Gastrocnemius medialis (tissue), 4 donors: Measurements from ENCODE around the gene ARFGEF3.

Experiments used
- POLR2A ChIP-seq, 2 donors: fragments of 450-650 bp; IDR thresholded peaks; one replicate each; pipeline ENCODE4 v1.6.1; 2017; ENCODE audit warnings: antibody characterized with exemption in 2 of 2, mild to moderate bottlenecking in 2 of 2, moderate library complexity in 2 of 2
- TF ChIP-seq, protein P1 (sequence below), 5 experiments: fragments of 450-650 bp in 3 of 5; fragments of 200-600 bp in 2 of 5; sonication (generic) in 2 of 5; IDR thresholded peaks in 4 of 5; conservative IDR thresholded peaks in 1 of 5; 1 replicate in 4 of 5; 2 replicates in 1 of 5; pipeline ENCODE4 v1.5.1; 2016 to 2019; ENCODE audit warnings: antibody characterized with exemption in 5 of 5, mild to moderate bottlenecking in 3 of 5, moderate library complexity in 3 of 5

DNA sequence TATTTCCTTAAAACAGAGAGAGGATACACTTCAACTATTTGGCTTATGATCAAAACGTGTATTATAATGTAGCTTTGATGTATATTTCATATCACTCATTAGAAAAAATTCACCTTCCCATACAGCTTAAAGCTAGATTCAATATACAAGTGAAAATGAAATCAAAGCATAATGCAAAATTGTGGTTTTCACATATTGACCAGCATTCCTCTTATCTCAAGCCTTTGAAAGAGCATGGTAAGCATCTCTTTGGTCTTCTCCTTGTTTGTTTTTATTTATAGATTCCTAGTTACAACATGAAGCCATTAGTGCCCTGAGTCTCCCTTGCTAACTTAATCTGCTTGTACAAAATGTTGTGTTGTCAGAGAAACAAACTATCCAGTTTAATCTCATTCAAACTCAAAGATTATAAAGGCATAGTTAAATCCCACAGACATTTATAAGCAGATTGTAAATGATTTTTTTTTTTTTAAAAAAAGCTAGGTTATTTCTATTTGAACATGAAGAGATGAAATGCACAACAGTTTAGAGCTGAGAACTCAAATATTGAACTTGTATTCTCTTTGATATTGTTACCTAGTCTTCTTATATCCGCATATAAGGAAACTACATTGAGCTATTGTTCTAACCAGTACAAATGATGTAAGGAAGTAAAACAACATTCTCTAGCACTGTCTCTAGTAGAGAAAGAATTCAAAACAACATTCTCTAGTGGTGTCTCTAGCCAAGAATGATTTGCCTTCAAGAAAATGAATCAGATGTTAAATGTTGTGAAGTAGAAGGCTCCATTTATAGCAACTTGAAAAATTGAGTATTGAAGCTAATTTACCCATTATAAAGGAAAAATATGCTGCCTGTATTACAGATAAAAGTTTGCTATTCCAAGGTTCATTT lies 184.8 kb downstream of the ARFGEF3 start:
- TF ChIP-seq, protein P1, sequence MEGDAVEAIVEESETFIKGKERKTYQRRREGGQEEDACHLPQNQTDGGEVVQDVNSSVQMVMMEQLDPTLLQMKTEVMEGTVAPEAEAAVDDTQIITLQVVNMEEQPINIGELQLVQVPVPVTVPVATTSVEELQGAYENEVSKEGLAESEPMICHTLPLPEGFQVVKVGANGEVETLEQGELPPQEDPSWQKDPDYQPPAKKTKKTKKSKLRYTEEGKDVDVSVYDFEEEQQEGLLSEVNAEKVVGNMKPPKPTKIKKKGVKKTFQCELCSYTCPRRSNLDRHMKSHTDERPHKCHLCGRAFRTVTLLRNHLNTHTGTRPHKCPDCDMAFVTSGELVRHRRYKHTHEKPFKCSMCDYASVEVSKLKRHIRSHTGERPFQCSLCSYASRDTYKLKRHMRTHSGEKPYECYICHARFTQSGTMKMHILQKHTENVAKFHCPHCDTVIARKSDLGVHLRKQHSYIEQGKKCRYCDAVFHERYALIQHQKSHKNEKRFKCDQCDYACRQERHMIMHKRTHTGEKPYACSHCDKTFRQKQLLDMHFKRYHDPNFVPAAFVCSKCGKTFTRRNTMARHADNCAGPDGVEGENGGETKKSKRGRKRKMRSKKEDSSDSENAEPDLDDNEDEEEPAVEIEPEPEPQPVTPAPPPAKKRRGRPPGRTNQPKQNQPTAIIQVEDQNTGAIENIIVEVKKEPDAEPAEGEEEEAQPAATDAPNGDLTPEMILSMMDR (IDR thresholded peaks at IDR 0.05 in 4 of 5, conservative IDR thresholded peaks at IDR 0.05 in 1 of 5) = no peak
- TF ChIP-seq POLR2A (IDR thresholded peaks at IDR 0.05) = no peak
